IPS-11a (cell line): ENCODE data around the gene SFTA2.
"Not testable (repeated sequence)": the region's sequence is repeated elsewhere in the genome, so short reads cannot be mapped to it uniquely, and the experiment has no call there.

Source experiments
- H3K4me3 ChIP-seq: one replicate; pipeline ENCODE4 v1.5.1; 2013; ENCODE audit warnings: low read depth, low read length, control low read depth

Gene SFTA2

DNA sequence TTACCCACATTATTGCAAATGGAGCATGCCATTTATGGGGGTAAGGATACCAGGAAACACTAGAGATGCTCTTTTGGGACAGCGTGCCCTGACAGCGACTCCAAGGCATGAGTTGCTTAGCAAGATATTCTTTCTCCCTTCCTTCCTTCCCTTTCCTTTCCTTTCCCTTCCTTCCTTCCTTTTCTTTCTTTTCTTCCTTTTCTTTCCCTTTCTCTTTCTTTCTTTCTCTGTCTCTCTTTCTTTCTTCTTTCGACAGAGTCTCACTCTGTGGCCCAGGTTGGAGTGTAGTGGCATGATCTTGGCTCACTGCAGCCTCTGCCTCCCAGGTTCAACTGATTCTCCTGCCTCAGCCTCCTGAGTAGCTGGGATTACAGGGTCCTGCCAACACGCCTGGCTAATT lies 12.1 kb upstream of the SFTA2 start:
- H3K4me3 ChIP-seq, result no peak overlapping the region

GRCh38 chr6:30942338-30943060 lies 10.5 kb upstream of the SFTA2 start:
- H3K4me3 ChIP-seq, result no peak overlapping the region

DNA sequence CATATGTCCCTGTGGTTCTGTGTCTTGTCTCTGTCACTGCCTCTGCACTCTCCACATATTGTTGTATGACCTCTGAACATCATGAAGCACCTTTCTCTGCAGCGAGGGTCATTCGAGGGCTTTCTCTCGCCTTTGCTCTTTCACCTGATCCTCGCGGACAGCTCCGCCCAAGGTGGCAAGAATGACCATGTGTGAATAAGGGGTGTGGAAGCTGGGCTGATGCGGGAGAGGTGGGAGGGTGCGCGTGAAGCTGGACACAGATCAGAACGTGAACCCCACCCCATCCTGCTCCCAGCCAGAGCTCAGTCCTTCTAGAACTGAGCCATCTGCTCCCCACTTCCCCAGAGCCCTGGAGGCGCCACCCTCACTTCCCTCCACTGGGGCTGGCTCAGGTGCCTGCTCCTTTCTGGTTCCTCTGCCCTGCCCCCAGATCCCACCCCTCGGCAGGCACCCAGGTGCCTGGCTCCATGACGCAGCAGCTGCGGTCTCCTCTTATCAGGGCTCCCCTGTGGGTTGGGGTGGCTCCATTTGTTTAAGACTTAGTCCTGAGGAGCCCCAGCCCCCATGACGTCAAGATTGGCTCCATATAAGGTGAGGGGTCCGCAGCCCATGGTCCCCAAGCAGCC lies 8.5 kb upstream of the SFTA2 start, which contains the start of gene MUCL3:
Gene MUCL3 (plus strand): TSS at position 613 of the 626 bp plus-strand sequence. CDS start 27 bp downstream, outside the sequence.
- no peak within 1 kb of the TSS for H3K4me3 ChIP-seq

DNA sequence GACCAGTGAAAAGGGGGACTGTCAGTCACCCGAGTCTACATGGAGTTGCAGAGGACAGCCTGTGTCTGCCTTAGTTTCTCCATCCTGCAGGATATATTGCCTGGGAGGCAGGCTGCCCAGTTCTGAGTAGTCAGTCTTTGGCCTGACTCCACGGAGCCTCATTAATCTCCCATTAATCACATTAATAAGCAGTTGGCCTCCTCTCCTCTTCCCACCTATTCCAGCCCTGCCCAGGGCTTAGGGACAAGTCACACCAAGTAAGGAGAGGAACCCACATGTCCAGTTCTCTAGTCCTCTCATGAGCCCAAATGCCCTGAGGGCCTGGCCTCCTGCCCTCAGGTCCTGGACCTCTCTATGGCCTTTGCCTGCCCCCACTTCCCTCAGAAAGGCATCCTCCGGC lies 7.5 kb upstream of the SFTA2 start:
- no peak overlapping the region for H3K4me3 ChIP-seq

GRCh38 chr6:30938730-30939129 lies 6.8 kb upstream of the SFTA2 start:
- H3K4me3 ChIP-seq, result no peak overlapping the region

DNA sequence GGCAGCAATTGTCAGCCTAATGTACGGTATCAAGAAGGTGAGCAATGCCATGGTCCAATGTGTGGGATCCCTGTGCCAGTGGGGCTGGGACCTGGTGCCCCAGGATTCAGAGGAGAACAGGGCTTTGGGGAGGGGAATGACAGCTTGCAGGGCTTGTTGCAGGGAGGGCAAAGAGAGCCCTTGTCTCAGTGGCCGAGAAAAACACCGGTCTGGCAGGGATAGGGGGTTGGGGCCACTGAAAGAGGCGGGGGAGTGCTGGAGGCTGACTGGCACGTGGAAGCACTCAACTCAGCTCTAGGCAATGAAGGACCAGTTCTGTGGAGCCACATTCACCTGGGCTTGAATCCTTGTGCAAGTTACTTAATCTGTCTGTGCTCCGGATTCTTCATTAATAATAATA lies 5.3 kb upstream of the SFTA2 start:
- H3K4me3 ChIP-seq, result no peak overlapping the region

- no peak overlapping the region for H3K4me3 ChIP-seq
These were observed 3.0 kb upstream of the SFTA2 start for GRCh38 chr6:30935018-30935417.

- no peak overlapping the region for H3K4me3 ChIP-seq
These were observed 845 bp upstream of the SFTA2 start for GRCh38 chr6:30932665-30933365.

- H3K4me3 ChIP-seq, result no peak overlapping the region
These were observed 698 bp downstream of the SFTA2 start for GRCh38 chr6:30931272-30931671.

DNA sequence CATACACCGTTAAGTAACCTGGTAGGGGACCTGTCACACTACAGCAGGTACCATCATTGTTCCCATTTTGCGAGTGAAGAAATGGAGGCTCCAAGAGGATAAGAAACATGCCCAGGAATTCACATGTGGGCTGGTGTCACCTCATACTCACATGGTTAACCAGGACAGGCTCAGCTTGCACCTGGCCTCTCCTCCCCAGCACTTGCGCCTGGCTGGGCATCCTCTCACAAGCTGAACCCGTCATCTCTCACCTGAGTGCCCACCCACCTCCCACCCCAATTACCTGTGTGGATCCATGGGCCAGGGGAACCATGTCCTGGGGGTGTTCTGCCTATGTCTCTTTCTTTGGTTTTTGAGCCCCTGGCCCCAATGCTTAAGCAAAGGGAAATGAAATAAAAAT lies 1.5 kb downstream of the SFTA2 start:
- H3K4me3 ChIP-seq, result no peak overlapping the region

- no peak overlapping the region for H3K4me3 ChIP-seq
These were observed 3.3 kb downstream of the SFTA2 start for GRCh38 chr6:30928677-30929076.

GRCh38 chr6:30927080-30927479 lies 4.9 kb downstream of the SFTA2 start:
- H3K4me3 ChIP-seq, result not testable (repeated sequence)

- no peak overlapping the region for H3K4me3 ChIP-seq
These were observed 5.3 kb downstream of the SFTA2 start for GRCh38 chr6:30926644-30927043.

DNA sequence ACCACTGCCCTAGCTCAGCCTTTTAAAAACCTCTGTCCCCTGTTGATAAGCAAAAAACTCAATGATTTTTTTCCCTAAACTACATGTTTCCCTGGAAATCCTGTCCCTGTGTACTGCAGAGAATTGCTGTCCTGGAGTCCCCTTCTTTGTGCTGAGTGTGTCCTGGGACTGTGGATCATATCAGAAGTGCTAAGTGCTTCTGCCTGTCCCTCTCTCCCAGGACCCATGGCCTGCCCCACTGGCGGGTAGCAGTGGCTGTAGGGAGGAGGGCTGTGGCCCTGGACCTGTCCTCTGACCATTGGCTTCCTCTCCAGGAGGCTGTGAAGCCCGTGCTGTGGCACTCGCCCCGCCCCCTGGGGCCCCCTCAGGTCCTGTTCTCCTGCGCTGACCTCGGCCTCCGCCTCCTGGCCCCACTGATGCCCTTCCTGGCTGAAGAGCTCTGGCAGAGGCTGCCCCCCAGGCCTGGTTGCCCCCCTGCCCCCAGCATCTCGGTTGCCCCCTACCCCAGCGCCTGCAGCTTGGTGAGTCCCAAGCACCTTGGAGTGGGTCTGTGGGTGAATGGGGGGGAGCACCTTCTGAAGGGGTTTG lies 7.8 kb downstream of the SFTA2 start:
- not testable (repeated sequence) for H3K4me3 ChIP-seq

- no peak overlapping the region for H3K4me3 ChIP-seq
These were observed 9.5 kb downstream of the SFTA2 start for GRCh38 chr6:30922447-30922852.

GRCh38 chr6:30918670-30919069 lies 13.3 kb downstream of the SFTA2 start:
- no peak overlapping the region for H3K4me3 ChIP-seq

- H3K4me3 ChIP-seq, result no peak overlapping the region
These were observed 14.5 kb downstream of the SFTA2 start for GRCh38 chr6:30917487-30917886.

DNA sequence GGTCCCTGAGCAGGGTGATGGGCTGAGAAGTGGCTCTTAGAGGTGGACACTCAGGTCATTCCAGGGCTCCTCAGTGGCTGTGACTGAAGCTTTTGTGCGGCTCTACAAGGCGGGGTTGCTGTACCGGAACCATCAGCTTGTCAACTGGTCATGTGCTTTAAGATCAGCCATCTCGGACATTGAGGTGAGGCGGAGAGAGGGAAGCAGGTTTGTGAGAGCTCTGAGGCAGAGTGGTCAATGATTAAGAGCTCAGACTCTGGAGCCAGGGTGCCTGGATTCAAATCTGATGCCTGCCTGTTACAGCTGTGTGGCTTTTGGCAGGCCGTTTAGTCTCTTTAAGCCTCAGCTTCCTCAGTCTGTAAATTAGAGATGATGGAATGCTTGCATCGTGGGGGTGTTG lies 14.9 kb downstream of the SFTA2 start:
- no peak overlapping the region for H3K4me3 ChIP-seq

DNA sequence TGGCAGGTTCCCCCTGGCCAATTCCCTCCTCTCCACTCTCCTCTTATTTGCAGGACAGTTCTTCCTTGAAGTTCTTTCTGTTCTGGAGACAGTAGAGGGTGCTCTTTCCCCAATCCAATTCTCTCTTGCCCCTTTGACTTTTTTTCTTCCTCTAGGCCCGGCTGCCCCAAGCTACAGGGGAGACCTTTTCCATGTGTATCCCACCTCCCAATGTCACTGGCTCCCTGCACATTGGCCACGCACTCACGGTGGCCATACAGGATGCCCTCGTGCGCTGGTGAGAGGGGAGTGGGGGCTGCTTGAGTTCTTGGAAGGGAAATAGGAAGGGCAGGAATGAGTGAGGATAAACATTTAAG lies 16.4 kb downstream of the SFTA2 start:
- H3K4me3 ChIP-seq, result no peak overlapping the region

GRCh38 chr6:30914854-30915590 lies 16.9 kb downstream of the SFTA2 start:
- no peak overlapping the region for H3K4me3 ChIP-seq
